Muscle of leg (tissue), 16 donors: ENCODE results near the gene AQP1. TPM values are rescaled to one million over a fixed set of nuclear protein-coding genes. Genes with fewer than 3 reads are reported as not detected.

Source experiments
- DNase-seq: peaks from one replicate; pipeline ENCODE4 v3.0.0; 2013
- H3K27ac ChIP-seq: one replicate; pipeline ENCODE4 v1.5.1; 2013; ENCODE audit warnings: mild to moderate bottlenecking, low read length, control low read depth
- H3K27me3 ChIP-seq: one replicate; pipeline ENCODE4 v1.6.1; 2013; ENCODE audit warnings: low read length; ENCODE audit not compliant: control insufficient read depth, insufficient read depth
- H3K36me3 ChIP-seq: one replicate; pipeline ENCODE4 v1.6.1; 2013; ENCODE audit warnings: low read length; ENCODE audit not compliant: control insufficient read depth, insufficient read depth
- H3K4me1 ChIP-seq: one replicate; pipeline ENCODE4 v1.6.1; 2013; ENCODE audit warnings: low read length; ENCODE audit not compliant: control insufficient read depth, insufficient read depth
- H3K4me3 ChIP-seq: one replicate; pipeline ENCODE4 v1.5.1; 2013; ENCODE audit warnings: low read length, control low read depth
- H3K9me3 ChIP-seq: replicated peaks from 2 replicates; pipeline ENCODE4 v1.6.1; 2013; ENCODE audit warnings: low read depth, low read length; ENCODE audit not compliant: control insufficient read depth
- WGBS: methylation state at CpG from one replicate; pipeline ENCODE4 v1.1.5; 2013; ENCODE audit warnings: missing lambda C conversion rate; ENCODE audit not compliant: insufficient coverage; 5-methylcytosine and 5-hydroxymethylcytosine counted together
- long read RNA-seq, 11 donors: transcript quantifications; one replicate each; lab custom pipeline, GENCODE V29; 2026
- polyA plus RNA-seq, 8 donors: library from polyadenylated mRNA; unstranded; fragments of 120-200 nt; gene quantifications; one replicate each; pipeline versions ENCODE4 v1.2.1 to v1.2.3, GENCODE V29; 2013; ENCODE audit warnings: inconsistent platforms in 1 of 8, low replicate concordance in 1 of 8; ENCODE audit not compliant: insufficient read length in 8 of 8, insufficient read depth in 1 of 8
- total RNA-seq: library from RNA; stranded (reverse); fragments of 120-200 nt; gene quantifications from one replicate; pipeline ENCODE4 v1.2.4, GENCODE V29; 2013

Gene AQP1
- 96.4 TPM for total RNA-seq
- 100 to 1,000 TPM in 2 of 8 donors, 10 to 100 TPM in 6; 76.5 to 109 (median 87.2) TPM for polyA plus RNA-seq
- long read RNA-seq, donor 1, transcript AQP1-201 (4 exons, 2,913 nt): major isoform, 12 of 13 reads
- long read RNA-seq, donor 1, partial matches to known transcripts: 0 of 13 reads
- long read RNA-seq, donor 1, other reads (novel, unspliced or antisense): 0 of 13 reads
- long read RNA-seq, donor 2, partial matches to known transcripts: 0 of 4 reads
- long read RNA-seq, donor 2, other reads (novel, unspliced or antisense): 0 of 4 reads
- long read RNA-seq, donor 3, transcript AQP1-201 (4 exons, 2,913 nt): major isoform, 41 of 43 reads
- long read RNA-seq, donor 3, partial matches to known transcripts: 0 of 43 reads
- long read RNA-seq, donor 3, other reads (novel, unspliced or antisense): 0 of 43 reads
- long read RNA-seq, donor 4, transcript AQP1-201 (4 exons, 2,913 nt): major isoform, 15 of 35 reads
- long read RNA-seq, donor 4, partial matches to known transcripts: 19 of 35 reads
- long read RNA-seq, donor 4, other reads (novel, unspliced or antisense): 0 of 35 reads
- long read RNA-seq, donor 5, transcript AQP1-201 (4 exons, 2,913 nt): major isoform, 37 of 39 reads
- long read RNA-seq, donor 5, partial matches to known transcripts: 0 of 39 reads
- long read RNA-seq, donor 5, other reads (novel, unspliced or antisense): 0 of 39 reads
- long read RNA-seq, donor 6, transcript AQP1-201 (4 exons, 2,913 nt): major isoform, 34 of 36 reads
- long read RNA-seq, donor 6, partial matches to known transcripts: 0 of 36 reads
- long read RNA-seq, donor 6, other reads (novel, unspliced or antisense): 0 of 36 reads
- long read RNA-seq, donor 7, transcript AQP1-201 (4 exons, 2,913 nt): major isoform, 29 of 31 reads
- long read RNA-seq, donor 7, partial matches to known transcripts: 0 of 31 reads
- long read RNA-seq, donor 7, other reads (novel, unspliced or antisense): 0 of 31 reads
- long read RNA-seq, donor 8, transcript AQP1-201 (4 exons, 2,913 nt): major isoform, 20 of 64 reads
- long read RNA-seq, donor 8, partial matches to known transcripts: 44 of 64 reads
- long read RNA-seq, donor 8, other reads (novel, unspliced or antisense): 0 of 64 reads
- long read RNA-seq, donor 9, transcript AQP1-201 (4 exons, 2,913 nt): major isoform, 17 of 20 reads
- long read RNA-seq, donor 9, partial matches to known transcripts: 0 of 20 reads
- long read RNA-seq, donor 9, other reads (novel, unspliced or antisense): 0 of 20 reads
- long read RNA-seq, donor 10, transcript AQP1-201 (4 exons, 2,913 nt): major isoform, 27 of 67 reads
- long read RNA-seq, donor 10, partial matches to known transcripts: 37 of 67 reads
- long read RNA-seq, donor 10, other reads (novel, unspliced or antisense): 0 of 67 reads
- long read RNA-seq, donor 11, transcript AQP1-201 (4 exons, 2,913 nt): major isoform, 23 of 23 reads
- long read RNA-seq, donor 11, partial matches to known transcripts: 0 of 23 reads
- long read RNA-seq, donor 11, other reads (novel, unspliced or antisense): 0 of 23 reads

- peaks cover 100% of the 10 kb centered on the region for H3K4me1 ChIP-seq
- DNase-seq: peak; percentile 97
- whole genome bisulfite sequencing: 14% methylated on average over 7 of the region's 12 CpGs
Observed at GRCh38 chr7:30911561-30911969, at the start of gene AQP1. TSS of gene AQP1 (plus strand) at chr7:30911853. CDS start at chr7:30911910, 57 bp downstream.

GRCh38 chr7:30862995-30863705 lies 48.5 kb upstream of the AQP1 start:
- Histone ChIP-seq H3K4me1 (peaks cover 36% of the 10 kb centered on the region), H3K36me3 (peaks cover 12% of the 10 kb centered on the region), H3K27me3 (no peaks in the 10 kb centered on the region), H3K4me3 (no peak overlapping the region), H3K9me3 (no peaks in the 10 kb centered on the region), H3K27ac (peak overlapping the region; percentile 13)
- DNase-seq: no peak
- 51% methylated on average over 9 of the region's 9 CpGs for whole genome bisulfite sequencing

More at GRCh38 chr7:30911561-30911969, at the start of gene AQP1:
- peak within 1 kb of the TSS; percentile 54 for H3K4me3 ChIP-seq
- peak within 1 kb of the TSS; percentile 88 for H3K27ac ChIP-seq
- H3K9me3 ChIP-seq: no peaks in the 10 kb centered on the region
- no peaks in the 10 kb centered on the region for H3K36me3 ChIP-seq
- H3K27me3 ChIP-seq: no peaks in the 10 kb centered on the region

- H3K27me3 ChIP-seq: no peaks in the 10 kb centered on the region
- no peaks in the 10 kb centered on the region for H3K9me3 ChIP-seq
- WGBS: 15% methylated on average over 4 of the region's 4 CpGs
- H3K36me3 ChIP-seq: peaks cover 10% of the 10 kb centered on the region
- H3K4me1 ChIP-seq: peaks cover 36% of the 10 kb centered on the region
- H3K27ac ChIP-seq: peak overlapping the region; percentile 13
- no peak overlapping the region for H3K4me3 ChIP-seq
- peak; percentile 81 for DNase-seq
Observed at GRCh38 chr7:30863706-30864035, 48.0 kb upstream of the AQP1 start.

GRCh38 chr7:30864101-30864500 lies 47.6 kb upstream of the AQP1 start:
- Histone ChIP-seq H3K4me1 (peaks cover 36% of the 10 kb centered on the region), H3K4me3 (no peak overlapping the region), H3K27me3 (no peaks in the 10 kb centered on the region), H3K36me3 (peaks cover 7% of the 10 kb centered on the region), H3K27ac (peak overlapping the region; percentile 13), H3K9me3 (no peaks in the 10 kb centered on the region)
- no peak for DNase-seq
- WGBS: 81% methylated on average over 3 of the region's 3 CpGs

- Histone ChIP-seq H3K4me3 (no peak overlapping the region), H3K36me3 (peaks cover 6% of the 10 kb centered on the region), H3K4me1 (peaks cover 40% of the 10 kb centered on the region), H3K9me3 (no peaks in the 10 kb centered on the region), H3K27me3 (no peaks in the 10 kb centered on the region), H3K27ac (no peak overlapping the region)
- WGBS: 100% methylated on average over 1 of the region's 4 CpGs
- DNase-seq: no peak
Observed at GRCh38 chr7:30865076-30865475, 46.6 kb upstream of the AQP1 start.

- Histone ChIP-seq H3K4me3 (no peak overlapping the region), H3K4me1 (peaks cover 40% of the 10 kb centered on the region), H3K9me3 (no peaks in the 10 kb centered on the region), H3K27me3 (no peaks in the 10 kb centered on the region), H3K27ac (no peak overlapping the region), H3K36me3 (peaks cover 6% of the 10 kb centered on the region)
- DNase-seq: no peak
- 87% methylated on average over 3 of the region's 4 CpGs for WGBS
Observed at GRCh38 chr7:30865821-30866220, 45.8 kb upstream of the AQP1 start.

GRCh38 chr7:30866939-30867338 lies 44.7 kb upstream of the AQP1 start:
- H3K36me3 ChIP-seq: no peaks in the 10 kb centered on the region
- 86% methylated on average over 2 of the region's 7 CpGs for WGBS
- H3K4me1 ChIP-seq: peaks cover 35% of the 10 kb centered on the region

GRCh38 chr7:30867483-30867882 lies 44.2 kb upstream of the AQP1 start:
- Histone ChIP-seq H3K4me3 (no peak overlapping the region), H3K27me3 (no peaks in the 10 kb centered on the region), H3K36me3 (peaks cover 4% of the 10 kb centered on the region), H3K27ac (no peak overlapping the region), H3K9me3 (no peaks in the 10 kb centered on the region), H3K4me1 (peaks cover 35% of the 10 kb centered on the region)
- DNase-seq: no peak
- no CpG with 5 or more reads among the region's 1 CpG for WGBS

More at GRCh38 chr7:30866939-30867338, 44.7 kb upstream of the AQP1 start:
- Histone ChIP-seq H3K27ac (peak overlapping the region; percentile 22), H3K9me3 (no peaks in the 10 kb centered on the region), H3K27me3 (no peaks in the 10 kb centered on the region), H3K4me3 (no peak overlapping the region)
- no peak for DNase-seq
